HepG2 (cell line): ENCODE measurements around the gene SMAD6. TPM values are rescaled to one million over a fixed set of nuclear protein-coding genes. Genes with fewer than 3 reads are reported as not detected.
A peak's percentile ranks its signal among the peaks of the same experiment; 100 is the strongest.

Experiments
- ADNP ChIP-seq: sonication (generic); formaldehyde crosslinking; IDR thresholded peaks from 2 replicates; pipeline ENCODE4 v1.4.0; 2020; ENCODE audit warnings: missing genetic modification reagents
- ATF4 ChIP-seq, 2 experiments: fragments of 450-650 bp in 1 of 2; sonication (generic) in 1 of 2; formaldehyde crosslinking; IDR thresholded peaks; 2 replicates each; pipeline versions ENCODE4 v1.5.0 to v1.8.0; 2020 to 2022; ENCODE audit warnings: mild to moderate bottlenecking in 1 of 2, missing genetic modification reagents in 1 of 2
- BORCS8-MEF2B ChIP-seq: sonication (generic); formaldehyde crosslinking; IDR thresholded peaks from 2 replicates; pipeline ENCODE4 v1.8.0; 2022; ENCODE audit warnings: mild to moderate bottlenecking, missing genetic modification reagents
- KDM4B ChIP-seq: sonication (generic); formaldehyde crosslinking; IDR thresholded peaks from 2 replicates; pipeline ENCODE4 v1.4.0; 2020; ENCODE audit warnings: missing genetic modification reagents
- LCORL ChIP-seq, 2 experiments: fragments of 450-650 bp in 1 of 2; sonication (generic) in 1 of 2; formaldehyde crosslinking in 1 of 2; IDR thresholded peaks; 2 replicates each; pipeline versions ENCODE4 v1.5.0 to v1.6.1; 2017 to 2020; ENCODE audit warnings: antibody characterized with exemption in 1 of 2, missing genetic modification reagents in 1 of 2
- MXI1 ChIP-seq: IDR thresholded peaks from 3 replicates; pipeline ENCODE4 v1.6.1; 2012; ENCODE audit warnings: low read depth, low read length, inconsistent platforms, borderline replicate concordance
- NONO ChIP-seq, 2 experiments: fragments of 450-650 bp in 1 of 2; sonication (generic) in 1 of 2; formaldehyde crosslinking in 1 of 2; IDR thresholded peaks in 1 of 2; conservative IDR thresholded peaks in 1 of 2; 2 replicates each; pipeline versions ENCODE4 v1.6.1 to v1.8.0; 2017 to 2022; ENCODE audit warnings: mild to moderate bottlenecking in 1 of 2, missing genetic modification reagents in 1 of 2, moderate library complexity in 1 of 2
- NR0B2 ChIP-seq: sonication (generic); formaldehyde crosslinking; IDR thresholded peaks from 2 replicates; pipeline ENCODE4 v1.4.0; 2020; ENCODE audit warnings: mild to moderate bottlenecking, missing genetic modification reagents
- NR2F2 ChIP-seq: IDR thresholded peaks from 2 replicates; pipeline ENCODE4 v1.6.1; 2012; ENCODE audit warnings: low read depth, inconsistent platforms, borderline replicate concordance
- SOX5 ChIP-seq: IDR thresholded peaks from 2 replicates; pipeline ENCODE4 v1.6.1; 2016; ENCODE audit warnings: borderline replicate concordance
- ZBTB10 ChIP-seq: sonication (generic); formaldehyde crosslinking; IDR thresholded peaks from 2 replicates; pipeline ENCODE4 v1.4.0; 2020; ENCODE audit warnings: missing genetic modification reagents, borderline replicate concordance
- ZNF264 ChIP-seq: sonication (generic); formaldehyde crosslinking; IDR thresholded peaks from 2 replicates; pipeline ENCODE4 v1.4.0; 2020; ENCODE audit warnings: missing genetic modification reagents
- ZNF281 ChIP-seq: sonication (generic); formaldehyde crosslinking; IDR thresholded peaks from 2 replicates; pipeline ENCODE4 v1.4.0; 2020; ENCODE audit warnings: missing genetic modification reagents, borderline replicate concordance
- ZNF329 ChIP-seq: sonication (generic); formaldehyde crosslinking; IDR thresholded peaks from 2 replicates; pipeline ENCODE4 v1.9.0; 2021; ENCODE audit warnings: low read depth, mild to moderate bottlenecking, missing genetic modification reagents
- ZNF501 ChIP-seq: sonication (generic); formaldehyde crosslinking; IDR thresholded peaks from 2 replicates; pipeline ENCODE4 v1.5.1; 2020; ENCODE audit warnings: mild to moderate bottlenecking, moderate library complexity, missing genetic modification reagents
- ZNF709 ChIP-seq: sonication (generic); formaldehyde crosslinking; IDR thresholded peaks from 2 replicates; pipeline ENCODE4 v1.5.0; 2020; ENCODE audit warnings: mild to moderate bottlenecking, missing genetic modification reagents
- ZNF768 ChIP-seq: sonication (generic); formaldehyde crosslinking; IDR thresholded peaks from 2 replicates; pipeline ENCODE4 v1.4.0; 2020; ENCODE audit warnings: missing genetic modification reagents
- ZNF878 ChIP-seq: sonication (generic); formaldehyde crosslinking; IDR thresholded peaks from 2 replicates; pipeline ENCODE4 v1.8.1; 2023; ENCODE audit warnings: mild to moderate bottlenecking, missing genetic modification reagents, moderate library complexity
- polyA plus RNA-seq, 8 experiments: library from polyadenylated mRNA; depleted of rRNA in 3 of 8; stranded (reverse) in 7 of 8; unstranded in 1 of 8; fragments of >200 nt; fragmentation: Illumina TruSeq in 4 of 8; extraction: Trizol in 4 of 8; gene quantifications; 2 replicates each; pipeline versions ENCODE4 v1.2.1 to v1.2.3, GENCODE V29; 2011 to 2016; ENCODE audit warnings: low read depth in 4 of 8, missing spikeins in 1 of 8, mixed read lengths in 1 of 8; ENCODE audit not compliant: insufficient read depth in 1 of 8
- total RNA-seq, 5 experiments: library from RNA; depleted of rRNA; stranded (reverse); fragments of >200 nt; fragmentation: Illumina TruSeq; extraction: Trizol; gene quantifications; 2 replicates each; pipeline ENCODE4 v1.2.3, GENCODE V29; 2016; ENCODE audit warnings: low read depth in 1 of 5
- TF ChIP-seq, protein P1 (sequence below): IDR thresholded peaks from 2 replicates; pipeline ENCODE4 v1.6.1; 2018; ENCODE audit warnings: missing genetic modification reagents, mild to moderate bottlenecking, missing compliant biosample characterization

SMAD6 gene
- total and polyA plus RNA-seq, 2 of the 13 experiments (the other 11 are each of a cell fraction or from before 2014, with no cell fraction given) = 3.3 to 4.4 TPM

GRCh38 chr15:66774001-66774814, 72.2 kb downstream of the SMAD6 start (continued):
- TF ChIP-seq ADNP (no peak), SOX5 (CRISPR knock-in tag) (peak; percentile 70; the same call in 1 of the 2 replicates), ZNF281 (peak; percentile 12; the same call in 1 of the 2 replicates), NONO (IDR thresholded peaks at IDR 0.05) (no peak), NONO (CRISPR knock-in tag; conservative IDR thresholded peaks at IDR 0.05) (peak; percentile 47; the same call in 1 of the 2 replicates), ATF4 (CRISPR knock-in tag; IDR thresholded peaks at IDR 0.05) (0 out of 4 replicates have a peak, but pooled peaks of 1 of the 2 experiments have one; percentile 38), ZNF329 (CRISPR knock-in tag) (no peak), NR2F2 (no peak), ZNF501 (CRISPR knock-in tag) (no peak), KDM4B (peak; percentile 64; the same call in 1 of the 2 replicates), ZNF709 (0 out of 2 replicates have a peak, but pooled peaks have one; percentile 50), NR0B2 (CRISPR knock-in tag) (no peak), LCORL (IDR thresholded peaks at IDR 0.05) (no peak), LCORL (CRISPR knock-in tag; IDR thresholded peaks at IDR 0.05) (peak; percentile 84), ZBTB10 (CRISPR knock-in tag) (0 out of 2 replicates have a peak, but pooled peaks have one; percentile 31), ZNF264 (CRISPR knock-in tag) (0 out of 2 replicates have a peak, but pooled peaks have one; percentile 23), MXI1 (peak; percentile 28; the same call in 1 of the 3 replicates), ZNF768 (CRISPR knock-in tag) (peak; percentile 11; the same call in 1 of the 2 replicates), BORCS8-MEF2B (CRISPR knock-in tag) (peak; percentile 67), ZNF878 (CRISPR knock-in tag) (0 out of 2 replicates have a peak, but pooled peaks have one; percentile 22)
- TF ChIP-seq, protein P1, sequence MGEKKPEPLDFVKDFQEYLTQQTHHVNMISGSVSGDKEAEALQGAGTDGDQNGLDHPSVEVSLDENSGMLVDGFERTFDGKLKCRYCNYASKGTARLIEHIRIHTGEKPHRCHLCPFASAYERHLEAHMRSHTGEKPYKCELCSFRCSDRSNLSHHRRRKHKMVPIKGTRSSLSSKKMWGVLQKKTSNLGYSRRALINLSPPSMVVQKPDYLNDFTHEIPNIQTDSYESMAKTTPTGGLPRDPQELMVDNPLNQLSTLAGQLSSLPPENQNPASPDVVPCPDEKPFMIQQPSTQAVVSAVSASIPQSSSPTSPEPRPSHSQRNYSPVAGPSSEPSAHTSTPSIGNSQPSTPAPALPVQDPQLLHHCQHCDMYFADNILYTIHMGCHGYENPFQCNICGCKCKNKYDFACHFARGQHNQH (CRISPR knock-in tag) = peak; percentile 50; the same call in 1 of the 2 replicates
